Adrenal gland (tissue), 12 donors: Measurements from ENCODE around the gene ENDOV. TPM values are rescaled to one million over a fixed set of nuclear protein-coding genes. Genes with fewer than 3 reads are reported as not detected.
"Not testable (repeated sequence)": the region's sequence is repeated elsewhere in the genome, so short reads cannot be mapped to it uniquely, and the experiment has no call there.

Experiments used
- DNase-seq, 7 donors: peaks; one replicate each; pipeline ENCODE4 v3.0.0-alpha.2; 2019 to 2020
- H3K27ac ChIP-seq, 5 donors: fragments of 200-600 bp; sonication (generic) in 4 of 5; 1 replicate in 3 of 5; 2 replicates in 2 of 5; pipeline versions ENCODE4 v1.5.1 to v1.8.0; 2016 to 2020; ENCODE audit warnings: mild to moderate bottlenecking in 1 of 5
- H3K27me3 ChIP-seq: fragments of 200-600 bp; 2 replicates; pipeline ENCODE4 v1.8.0; 2021
- H3K36me3 ChIP-seq, 2 donors: fragments of 200-600 bp; replicated peaks in 1 of 2; 1 replicate in 1 of 2; 2 replicates in 1 of 2; pipeline versions ENCODE4 v1.5.1 to v1.8.0; 2018 to 2022
- H3K4me1 ChIP-seq, 2 donors: fragments of 200-600 bp; replicated peaks in 1 of 2; 1 replicate in 1 of 2; 2 replicates in 1 of 2; pipeline versions ENCODE4 v1.5.1 to v1.8.0; 2018 to 2021
- H3K4me3 ChIP-seq, 4 donors: fragments of 200-600 bp; sonication (generic) in 3 of 4; one replicate each; pipeline ENCODE4 v1.5.1; 2016 to 2018
- H3K9me3 ChIP-seq, 3 donors: fragments of 200-600 bp; sonication (generic) in 1 of 3; replicated peaks in 1 of 3; 1 replicate in 2 of 3; 2 replicates in 1 of 3; pipeline versions ENCODE4 v1.5.1 to v1.8.0; 2016 to 2021
- CTCF ChIP-seq, 6 experiments: fragments of 450-650 bp in 4 of 6; fragments of 200-600 bp in 2 of 6; sonication (generic) in 1 of 6; IDR thresholded peaks; 1 replicate in 5 of 6; 2 replicates in 1 of 6; pipeline versions ENCODE4 v1.5.1 to v1.8.0; 2016 to 2021; ENCODE audit warnings: antibody characterized with exemption in 6 of 6, mild to moderate bottlenecking in 2 of 6, moderate library complexity in 1 of 6
- POLR2A ChIP-seq, 2 donors: fragments of 450-650 bp; IDR thresholded peaks; one replicate each; pipeline ENCODE4 v1.6.1; 2017; ENCODE audit warnings: antibody characterized with exemption in 2 of 2, mild to moderate bottlenecking in 2 of 2, moderate library complexity in 1 of 2
- WGBS, 4 donors: extraction: QIAGEN DNeasy Blood & Tissue Kit in 2 of 4; methylation state at CpG; one replicate each; pipeline versions ENCODE4 v1.1.5 to v1.1.7; 2013 to 2017; 5-methylcytosine and 5-hydroxymethylcytosine counted together
- intact Hi-C, 2 donors: fragments of 100-400 bp; cut with DNase I; formaldehyde crosslinking; loops; one replicate each; pipeline versions ENCODE4 v1.14.1 to v1.15.0; 2022 to 2023
- polyA plus RNA-seq, 3 donors: library from polyadenylated mRNA; stranded (reverse); fragments of 200-250 nt in 2 of 3; fragments of 350-450 nt in 1 of 3; fragmentation: Illumina TruSeq in 1 of 3; extraction: RNeasy Lipid Tissue Mini Kit (QIAGEN cat#74804) in 1 of 3; gene quantifications; one replicate each; pipeline ENCODE4 v1.2.3, GENCODE V29; 2013 to 2014
- total RNA-seq, 9 donors: library from RNA; depleted of rRNA in 4 of 9; stranded (reverse); fragments of >200 nt in 4 of 9; fragments of 120-200 nt in 1 of 9; fragmentation: NEBNext Ultra II Directional in 1 of 9; extraction: Animal tissue kit (Norgen Biotek cat#: 25700) in 1 of 9; gene quantifications; one replicate each; pipeline versions ENCODE4 v1.1.0 to v1.2.4, GENCODE V29; 2013 to 2023
- donor health status: healthy with polysubstance abuse.
- donor health status: Bipolar disorder and iron deficiency.
- donor health status: DM: yes; HTN: yes; CAD: no.
- donor health status: DM: no; HTN: no; CAD: no.
- donor health status: DM: no; HTN: no; CAD: no.
- donor health status: DM: yes; HTN: yes; CAD: no.

The ENDOV gene
- total and polyA plus RNA-seq, 12 donors: 7.1 to 31.9 (median 18.3) TPM

GRCh38 chr17:80402959-80403358 lies 12.0 kb upstream of the ENDOV start:
- intact Hi-C loops: no loop called here

GRCh38 chr17:80406146-80406545 lies 8.8 kb upstream of the ENDOV start:
- H3K4me3 ChIP-seq: no peak overlapping the region
- no peak overlapping the region for H3K27ac ChIP-seq
- no peaks in the 10 kb centered on the region for H3K9me3 ChIP-seq
- no peak for TF ChIP-seq CTCF (IDR thresholded peaks at IDR 0.05)
- no peak for TF ChIP-seq POLR2A (IDR thresholded peaks at IDR 0.05)
- no peak for DNase-seq
- intact Hi-C loops: no loop called here
- H3K36me3 ChIP-seq: no peaks in the 10 kb centered on the region
- peaks cover 3 to 18% of the 10 kb centered on the region in 2 donors for H3K4me1 ChIP-seq
- H3K27me3 ChIP-seq: no peaks in the 10 kb centered on the region
- WGBS, 4 donors: 89 to 95% (median 91%) methylated on average over 8 of the region's 8 CpGs

More at GRCh38 chr17:80402959-80403358, 12.0 kb upstream of the ENDOV start:
- Histone ChIP-seq H3K9me3 (no peaks in the 10 kb centered on the region), H3K27me3 (no peaks in the 10 kb centered on the region), H3K4me1 (peaks cover 0 to 5% of the 10 kb centered on the region in 2 donors), H3K36me3 (no peaks in the 10 kb centered on the region), H3K4me3 (no peak overlapping the region), H3K27ac (no peak overlapping the region)
- WGBS, 4 donors: 91 to 95% (median 93%) methylated on average over 4 of the region's 4 CpGs
- TF ChIP-seq POLR2A (IDR thresholded peaks at IDR 0.05) (no peak), CTCF (IDR thresholded peaks at IDR 0.05) (no peak)
- no peak for DNase-seq

GRCh38 chr17:80407917-80408316 lies 7.0 kb upstream of the ENDOV start:
- H3K4me3 ChIP-seq, H3K9me3 ChIP-seq, H3K27ac ChIP-seq, H3K36me3 ChIP-seq, H3K27me3 ChIP-seq, DNase-seq, intact Hi-C loops: not testable (repeated sequence)
- H3K4me1 ChIP-seq: peaks cover 3 to 18% of the 10 kb centered on the region in 2 donors
- WGBS, 4 donors: 82 to 87% (median 86%) methylated on average over 5 of the region's 5 CpGs

- Histone ChIP-seq H3K36me3 (no peaks in the 10 kb centered on the region), H3K4me1 (peaks cover 5 to 20% of the 10 kb centered on the region in 2 donors), H3K4me3 (no peak overlapping the region), H3K27me3 (no peaks in the 10 kb centered on the region), H3K9me3 (no peaks in the 10 kb centered on the region), H3K27ac (peak overlapping the region in 1 of 5 donors; percentile 60)
- WGBS, 4 donors: 9 to 11% (median 10%) methylated on average over 6 of the region's 6 CpGs
- intact Hi-C loops: no loop called here
- peak; percentile 77 to 89 (median 86) for DNase-seq
- TF ChIP-seq CTCF (IDR thresholded peaks at IDR 0.05): no peak
- TF ChIP-seq POLR2A (IDR thresholded peaks at IDR 0.05): peak in 1 of 2 donors; percentile 68
Observed at GRCh38 chr17:80408872-80409271, 6.1 kb upstream of the ENDOV start.

GRCh38 chr17:80409626-80410025 lies 5.3 kb upstream of the ENDOV start:
- Histone ChIP-seq H3K27ac (no peak overlapping the region), H3K9me3 (no peaks in the 10 kb centered on the region), H3K4me3 (no peak overlapping the region), H3K4me1 (peaks cover 13 to 27% of the 10 kb centered on the region in 2 donors), H3K27me3 (no peaks in the 10 kb centered on the region), H3K36me3 (no peaks in the 10 kb centered on the region)
- WGBS, 4 donors: 90 to 94% (median 94%) methylated on average over 13 of the region's 13 CpGs
- no peak for DNase-seq
- no peak for TF ChIP-seq POLR2A (IDR thresholded peaks at IDR 0.05)
- TF ChIP-seq CTCF (IDR thresholded peaks at IDR 0.05): no peak
- intact Hi-C loops: no loop called here

GRCh38 chr17:80410441-80411087 lies 4.4 kb upstream of the ENDOV start:
- H3K27ac ChIP-seq, H3K36me3 ChIP-seq, DNase-seq, H3K9me3 ChIP-seq, H3K27me3 ChIP-seq, intact Hi-C loops, H3K4me3 ChIP-seq: not testable (repeated sequence)
- peaks cover 15 to 27% of the 10 kb centered on the region in 2 donors for H3K4me1 ChIP-seq
- 78 to 84% (median 84%) methylated on average over 16 of the region's 16 CpGs for WGBS, 4 donors
